B cell (primary cell): ENCODE data around the gene LRRC4B.

Experiments
- EZH2 ChIP-seq: IDR thresholded peaks from 2 replicates; pipeline ENCODE4 v1.6.1; 2012; ENCODE audit warnings: borderline replicate concordance, low read depth, mild to moderate bottlenecking, moderate library complexity, low read length; ENCODE audit not compliant: insufficient read depth, poor library complexity, severe bottlenecking
- TF ChIP-seq, protein P1 (sequence below): fragments of 200-600 bp; IDR thresholded peaks from one replicate; pipeline ENCODE4 v1.8.0; 2022; ENCODE audit warnings: antibody characterized with exemption, mild to moderate bottlenecking

GRCh38 chr19:50549059-50549926, 18.9 kb downstream of the LRRC4B start:
- TF ChIP-seq, protein P1, sequence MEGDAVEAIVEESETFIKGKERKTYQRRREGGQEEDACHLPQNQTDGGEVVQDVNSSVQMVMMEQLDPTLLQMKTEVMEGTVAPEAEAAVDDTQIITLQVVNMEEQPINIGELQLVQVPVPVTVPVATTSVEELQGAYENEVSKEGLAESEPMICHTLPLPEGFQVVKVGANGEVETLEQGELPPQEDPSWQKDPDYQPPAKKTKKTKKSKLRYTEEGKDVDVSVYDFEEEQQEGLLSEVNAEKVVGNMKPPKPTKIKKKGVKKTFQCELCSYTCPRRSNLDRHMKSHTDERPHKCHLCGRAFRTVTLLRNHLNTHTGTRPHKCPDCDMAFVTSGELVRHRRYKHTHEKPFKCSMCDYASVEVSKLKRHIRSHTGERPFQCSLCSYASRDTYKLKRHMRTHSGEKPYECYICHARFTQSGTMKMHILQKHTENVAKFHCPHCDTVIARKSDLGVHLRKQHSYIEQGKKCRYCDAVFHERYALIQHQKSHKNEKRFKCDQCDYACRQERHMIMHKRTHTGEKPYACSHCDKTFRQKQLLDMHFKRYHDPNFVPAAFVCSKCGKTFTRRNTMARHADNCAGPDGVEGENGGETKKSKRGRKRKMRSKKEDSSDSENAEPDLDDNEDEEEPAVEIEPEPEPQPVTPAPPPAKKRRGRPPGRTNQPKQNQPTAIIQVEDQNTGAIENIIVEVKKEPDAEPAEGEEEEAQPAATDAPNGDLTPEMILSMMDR = no peak
- no peak for TF ChIP-seq EZH2
